Retinal pigment epithelial cell (primary cell): Measurements from ENCODE around the gene KRT82.

Source experiments
- DNase-seq: peaks from one replicate; pipeline ENCODE4 v3.0.0-alpha.2; 2010; ENCODE audit warnings: low read depth
- H3K4me3 ChIP-seq: 2 replicates; pipeline ENCODE4 v1.5.1; 2011; ENCODE audit warnings: mild to moderate bottlenecking, low read length, control low read depth, moderate library complexity
- TF ChIP-seq, protein P1 (sequence below): conservative IDR thresholded peaks from 2 replicates; pipeline ENCODE4 v1.5.1; 2011; ENCODE audit warnings: low read depth, low read length, control low read depth, inconsistent platforms

The KRT82 gene

DNA sequence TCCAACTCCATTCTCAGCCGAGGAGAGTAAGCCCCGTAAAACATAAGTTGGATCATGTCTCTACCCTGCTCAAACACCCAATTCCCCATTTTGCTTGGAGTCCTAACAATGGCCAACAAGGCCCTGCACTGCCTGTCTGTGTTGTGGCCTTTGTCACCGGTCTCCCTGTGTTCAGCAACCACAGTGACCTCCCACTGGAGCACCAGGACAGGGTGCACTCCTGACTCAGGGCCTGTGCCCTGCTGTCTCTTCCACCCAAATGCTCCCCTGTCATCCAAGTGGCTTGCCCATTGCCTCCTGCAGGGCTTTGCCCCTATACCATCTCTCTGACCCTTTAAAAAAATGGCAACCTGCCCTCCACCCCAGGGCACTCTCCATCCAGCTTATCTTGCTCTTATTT, 34.4 kb downstream of the KRT82 start:
- DNase-seq: no peak
- H3K4me3 ChIP-seq: no peak overlapping the region
- TF ChIP-seq, protein P1, sequence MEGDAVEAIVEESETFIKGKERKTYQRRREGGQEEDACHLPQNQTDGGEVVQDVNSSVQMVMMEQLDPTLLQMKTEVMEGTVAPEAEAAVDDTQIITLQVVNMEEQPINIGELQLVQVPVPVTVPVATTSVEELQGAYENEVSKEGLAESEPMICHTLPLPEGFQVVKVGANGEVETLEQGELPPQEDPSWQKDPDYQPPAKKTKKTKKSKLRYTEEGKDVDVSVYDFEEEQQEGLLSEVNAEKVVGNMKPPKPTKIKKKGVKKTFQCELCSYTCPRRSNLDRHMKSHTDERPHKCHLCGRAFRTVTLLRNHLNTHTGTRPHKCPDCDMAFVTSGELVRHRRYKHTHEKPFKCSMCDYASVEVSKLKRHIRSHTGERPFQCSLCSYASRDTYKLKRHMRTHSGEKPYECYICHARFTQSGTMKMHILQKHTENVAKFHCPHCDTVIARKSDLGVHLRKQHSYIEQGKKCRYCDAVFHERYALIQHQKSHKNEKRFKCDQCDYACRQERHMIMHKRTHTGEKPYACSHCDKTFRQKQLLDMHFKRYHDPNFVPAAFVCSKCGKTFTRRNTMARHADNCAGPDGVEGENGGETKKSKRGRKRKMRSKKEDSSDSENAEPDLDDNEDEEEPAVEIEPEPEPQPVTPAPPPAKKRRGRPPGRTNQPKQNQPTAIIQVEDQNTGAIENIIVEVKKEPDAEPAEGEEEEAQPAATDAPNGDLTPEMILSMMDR: no peak

DNA sequence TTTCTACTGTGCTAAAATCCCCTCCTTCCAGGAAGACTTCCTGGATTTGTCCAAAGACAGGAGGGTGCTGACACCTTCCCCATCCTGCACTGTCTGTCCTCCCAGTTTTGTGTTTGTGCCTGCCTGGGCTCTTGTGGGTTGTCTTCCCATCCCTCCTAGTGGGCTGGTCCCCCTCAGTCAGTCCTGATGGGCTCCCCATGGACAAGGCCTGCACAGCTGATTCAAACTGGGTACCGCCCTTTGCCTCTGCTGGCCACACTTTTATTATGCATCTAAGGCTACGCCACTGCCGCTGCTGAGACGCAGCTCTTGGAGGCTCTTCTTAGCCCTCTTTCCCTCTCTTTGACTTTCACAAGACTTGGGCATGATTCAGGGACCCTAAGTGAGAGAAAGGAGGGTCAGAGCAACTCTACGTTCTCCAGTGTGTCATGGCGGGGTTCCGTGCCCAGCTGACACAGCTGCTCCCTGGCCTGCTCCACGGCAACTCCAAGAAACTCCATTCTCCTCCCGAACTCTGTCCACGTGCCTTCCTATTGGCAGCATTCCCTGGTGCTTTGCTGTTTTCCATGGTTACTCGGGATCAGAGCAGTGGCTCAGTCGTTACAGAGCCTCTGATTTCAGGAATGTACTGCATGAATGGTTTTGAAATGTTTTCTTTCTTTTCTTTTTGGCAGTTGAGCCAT, 35.1 kb downstream of the KRT82 start:
- TF ChIP-seq, protein P1: no peak
- DNase-seq: peak; percentile 72
- no peak overlapping the region for H3K4me3 ChIP-seq

DNA sequence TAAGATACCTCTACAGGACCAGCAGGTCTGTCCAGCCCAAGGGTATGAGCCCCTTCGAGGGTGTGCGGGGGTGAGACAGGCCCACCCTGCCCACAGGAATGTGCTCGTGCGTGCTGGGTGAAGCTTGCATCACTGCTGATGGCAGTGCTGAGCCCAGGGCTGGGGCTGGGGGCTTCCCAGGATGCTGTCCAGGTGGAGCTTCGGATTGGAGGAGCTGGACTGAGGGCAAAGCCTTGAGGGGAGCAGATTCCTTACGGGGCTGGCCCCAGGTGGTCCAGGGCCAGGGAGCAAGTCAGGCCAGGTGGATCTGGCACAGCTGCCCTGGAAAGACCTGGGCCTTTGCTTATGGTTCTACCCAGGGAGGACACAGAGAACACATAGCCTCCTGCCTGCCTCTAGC, 36.3 kb downstream of the KRT82 start:
- TF ChIP-seq, protein P1: no peak
- no peak for DNase-seq
- H3K4me3 ChIP-seq: no peak overlapping the region

DNA sequence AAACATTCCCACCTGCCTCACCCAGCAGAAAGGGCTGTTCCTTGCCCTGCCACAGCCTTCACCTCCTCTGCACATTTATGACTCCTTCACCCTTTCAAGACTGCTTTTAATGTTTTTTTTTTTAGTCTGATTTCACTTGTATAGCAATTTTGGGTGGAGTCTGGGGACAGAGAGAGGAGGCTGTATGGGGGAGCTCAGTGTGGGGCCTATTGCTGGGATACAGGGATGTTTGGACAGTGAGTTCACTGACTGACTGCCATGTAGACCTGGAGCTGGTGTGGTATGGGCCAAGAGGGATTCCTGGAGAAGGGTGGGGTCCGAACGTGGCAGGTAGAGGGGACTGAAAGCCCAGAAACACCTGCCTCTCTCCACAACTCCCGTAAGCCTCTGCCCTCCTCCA, 36.9 kb downstream of the KRT82 start:
- no peak overlapping the region for H3K4me3 ChIP-seq
- TF ChIP-seq, protein P1: no peak
- DNase-seq: no peak

DNA sequence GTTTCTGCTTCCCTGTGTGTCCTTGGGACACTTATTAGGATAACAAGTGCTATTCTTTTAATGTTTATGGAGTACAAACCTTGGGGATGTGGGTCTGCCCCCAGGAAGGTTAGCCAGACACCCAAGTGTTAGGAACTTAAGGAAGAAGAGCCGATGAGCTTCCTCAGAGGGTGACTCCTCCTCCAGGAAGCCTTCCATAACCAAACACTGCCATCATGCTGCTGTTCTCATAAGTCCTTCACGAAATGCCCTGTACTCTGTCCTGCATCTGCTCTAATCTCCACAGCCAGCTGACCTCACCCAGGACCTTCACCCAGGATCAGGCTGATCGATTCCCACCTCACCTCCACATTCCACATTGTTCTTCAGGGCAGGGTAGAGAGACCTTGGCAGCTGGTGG, 37.6 kb downstream of the KRT82 start:
- H3K4me3 ChIP-seq: no peak overlapping the region
- no peak for DNase-seq

DNA sequence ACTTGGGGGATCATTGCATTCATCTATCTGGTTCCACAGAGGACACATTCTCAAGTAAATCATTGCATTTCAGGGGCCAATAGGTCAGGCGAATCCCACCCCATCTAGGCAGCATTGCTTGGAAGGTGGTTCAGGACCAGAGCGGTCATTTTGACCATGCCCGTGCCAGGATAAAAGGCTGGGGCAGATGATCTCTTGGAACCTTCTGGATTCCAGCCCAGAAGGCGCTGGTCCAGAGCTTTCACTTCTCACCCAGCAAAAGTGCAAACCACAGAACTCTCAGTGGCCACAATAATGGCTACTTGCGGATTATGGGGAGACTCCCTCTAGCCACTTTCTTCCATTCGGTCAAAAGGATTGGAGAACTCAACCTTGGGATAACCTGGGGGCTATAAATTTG, 38.3 kb downstream of the KRT82 start:
- DNase-seq: no peak
- H3K4me3 ChIP-seq: no peak overlapping the region
- TF ChIP-seq, protein P1: no peak

More for the DNA sequence above, 37.6 kb downstream of the KRT82 start:
- TF ChIP-seq, protein P1: no peak

DNA sequence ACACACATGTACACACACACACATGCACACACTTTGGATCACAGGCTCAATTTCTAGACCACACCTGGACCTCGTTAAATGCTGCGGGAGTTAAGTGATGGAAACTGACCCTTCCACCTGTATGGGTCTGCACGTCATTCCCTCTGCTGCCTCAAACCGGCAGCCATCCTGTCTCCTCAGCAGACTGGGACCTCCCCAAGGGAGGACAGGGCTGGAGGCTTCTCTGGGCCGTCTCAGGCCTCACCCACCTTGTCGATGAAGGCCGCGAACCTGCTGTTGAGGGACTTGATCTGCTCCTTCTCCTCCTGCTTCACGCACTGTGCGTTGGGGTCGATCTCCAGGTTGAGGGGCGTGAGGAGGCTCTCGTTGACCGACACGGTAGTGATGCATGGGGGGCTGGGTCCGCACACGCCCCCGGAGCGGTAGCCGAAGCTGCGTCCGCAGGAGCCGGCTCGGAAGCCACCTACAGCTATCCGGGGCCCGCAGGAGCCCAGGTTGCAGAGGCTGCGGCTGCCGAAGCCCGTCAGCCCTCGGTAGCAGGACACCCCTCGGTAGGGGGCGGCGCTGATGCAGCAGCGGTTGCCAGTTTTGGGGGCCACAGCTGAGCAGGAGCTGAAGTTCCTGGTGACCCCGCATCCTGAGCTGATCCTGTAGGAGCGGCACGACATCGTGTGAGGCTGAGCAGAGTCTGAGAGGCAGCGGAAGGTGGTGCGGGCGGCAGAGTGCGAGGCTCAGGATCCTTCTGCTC, 39.2 kb downstream of the KRT82 start, which contains the start of gene KRT85:
KRT85 (minus strand) TSS at position 744 of the 748 bp plus-strand sequence; CDS start at position 668, 76 bp downstream.
- no peak within 1 kb of the TSS for H3K4me3 ChIP-seq
- DNase-seq: no peak
- TF ChIP-seq, protein P1: no peak
